HG02763 (cell line): ENCODE measurements around the gene USP35.
"Not testable (repeated sequence)": the region's sequence is repeated elsewhere in the genome, so short reads cannot be mapped to it uniquely, and the experiment has no call there.

Experiments used
- ATAC-seq: cut with Tn5 transposase; IDR thresholded peaks from one replicate; pipeline ENCODE4 v1.9.1; 2021; ENCODE audit warnings: mild to moderate bottlenecking, moderate library complexity; ENCODE audit not compliant: unreplicated experiment

Gene USP35

DNA sequence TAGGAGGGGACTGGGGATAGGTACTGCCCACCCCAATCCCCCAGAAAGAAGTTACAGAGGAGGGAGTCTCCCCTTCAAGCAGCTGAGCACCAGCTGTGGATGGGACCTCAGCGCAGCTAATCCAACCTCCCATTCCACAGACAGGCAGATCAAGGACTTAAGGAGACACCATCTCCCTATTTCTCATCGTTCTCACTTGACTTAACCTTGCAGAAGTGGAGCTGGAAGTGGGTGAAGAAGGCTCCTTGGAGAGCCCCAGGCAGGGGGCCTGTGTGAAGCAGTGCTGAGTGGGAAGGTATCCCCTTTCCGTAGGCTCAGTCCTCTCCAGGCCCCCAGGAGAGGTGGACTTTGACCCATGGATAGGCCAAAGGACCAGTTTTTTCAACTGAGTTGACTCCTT, 27.3 kb downstream of the USP35 start:
- no peak for ATAC-seq

DNA sequence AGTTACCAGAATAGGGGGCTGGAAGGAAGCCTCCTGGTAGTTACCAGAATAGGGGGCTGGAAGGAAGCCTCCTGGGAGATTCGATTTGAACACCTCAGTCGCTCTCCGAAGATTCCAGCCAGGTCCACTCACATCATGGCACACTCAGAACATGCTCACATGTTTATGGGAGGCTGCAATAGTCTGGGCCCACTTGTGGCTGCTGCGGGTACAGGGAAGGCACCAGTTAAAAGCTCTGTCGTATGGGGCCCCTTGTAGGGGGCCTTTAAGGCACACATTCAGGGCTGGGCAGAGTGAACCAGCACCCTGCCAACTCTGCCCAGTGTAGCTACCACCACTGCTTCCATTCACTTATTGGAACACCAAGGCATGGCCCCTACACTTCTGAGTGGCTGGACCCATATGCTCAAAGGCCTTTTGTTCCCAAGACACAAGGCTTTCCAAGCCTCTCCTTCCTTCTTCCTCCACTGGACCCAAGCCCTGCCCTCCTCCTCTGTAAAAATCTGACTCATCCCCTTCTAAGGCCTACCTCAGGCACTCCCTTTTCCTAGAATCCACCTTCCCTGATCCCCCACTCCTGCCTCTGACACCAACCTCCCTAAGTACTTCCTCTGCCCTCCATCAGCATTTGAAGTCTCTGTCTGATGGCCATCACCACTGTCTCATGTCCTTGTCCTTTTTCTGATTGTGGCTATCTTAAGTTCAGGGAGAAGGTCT, 28.0 kb downstream of the USP35 start:
- no peak for ATAC-seq

DNA sequence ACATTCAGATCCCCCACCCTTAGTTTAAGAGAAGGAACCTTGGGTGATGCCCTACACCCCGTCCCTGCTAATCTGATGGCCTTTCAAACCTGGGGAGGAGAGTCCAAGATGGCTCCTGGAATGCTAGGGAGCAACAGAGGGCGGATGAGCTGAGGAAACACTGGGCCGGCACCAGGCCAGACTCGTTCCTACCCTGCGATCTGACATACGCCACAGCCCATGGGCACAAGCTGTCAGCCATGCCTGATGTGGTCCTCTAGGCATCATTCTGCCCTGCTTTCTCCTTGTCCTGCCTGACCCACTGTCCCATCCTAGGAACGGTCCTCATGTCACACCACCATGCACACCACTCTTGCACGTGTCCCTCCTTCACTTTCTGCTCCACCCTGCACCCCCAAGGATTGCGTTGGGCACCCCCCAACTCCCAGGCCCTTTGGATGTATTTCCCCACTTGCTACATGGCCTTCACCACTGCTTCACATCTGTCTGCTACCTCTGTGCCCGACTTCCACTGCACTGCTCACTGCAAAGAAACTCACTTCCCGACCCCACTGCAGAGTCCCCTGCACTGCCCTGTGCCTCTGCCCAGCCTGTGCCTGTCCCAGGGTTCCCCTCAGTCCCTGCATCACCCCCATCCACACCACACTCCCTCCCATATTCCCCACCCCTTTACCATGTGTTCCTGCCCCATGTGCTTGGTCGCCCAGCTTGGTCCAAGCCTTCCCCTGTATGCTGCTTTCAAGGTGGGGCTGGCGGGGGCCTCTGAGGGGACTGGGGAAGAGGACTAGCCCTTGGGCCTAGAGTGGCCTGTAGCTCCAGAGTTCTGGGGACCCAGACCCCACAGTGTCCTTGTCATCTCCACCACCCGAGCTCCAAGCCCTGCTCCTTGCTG, 29.2 kb downstream of the USP35 start:
- no peak for ATAC-seq

DNA sequence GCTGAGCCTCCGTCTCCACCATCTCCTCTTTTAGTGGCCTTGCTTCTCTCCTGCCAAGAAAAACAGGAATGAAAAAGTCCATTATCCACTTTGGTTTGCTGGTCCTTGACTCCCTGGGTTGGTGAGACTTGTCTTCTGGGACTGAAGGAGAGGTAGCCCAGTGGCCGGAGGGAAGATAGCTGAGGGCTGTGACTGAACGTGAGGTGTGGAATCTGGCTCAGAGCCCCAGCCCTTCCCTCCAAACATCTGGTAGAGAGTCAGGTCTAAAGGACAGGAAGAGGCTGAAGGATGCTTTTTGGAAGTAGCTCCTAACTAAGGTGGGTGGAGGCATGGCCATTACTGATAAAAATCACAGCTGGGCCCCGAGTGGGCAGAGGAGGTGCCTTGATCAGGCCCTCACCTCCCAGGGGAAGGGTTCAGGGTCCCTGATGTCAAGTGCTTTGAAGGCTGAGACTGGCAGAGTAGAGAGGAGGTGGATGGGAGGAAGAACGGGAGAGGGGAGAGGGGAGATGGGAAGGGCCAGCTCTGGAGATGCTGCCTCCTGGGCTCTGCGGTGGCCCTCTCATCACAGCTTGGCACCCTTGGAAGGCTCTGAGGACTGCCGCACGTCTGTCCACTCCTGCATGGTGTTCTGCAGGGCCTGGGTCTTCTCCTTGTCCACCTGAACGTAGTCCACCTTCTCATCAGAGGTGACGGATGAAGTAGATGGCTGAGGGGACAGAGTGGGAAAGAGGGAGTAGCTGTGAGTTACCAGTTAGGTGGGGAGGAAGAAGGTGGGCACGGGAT, 30.2 kb downstream of the USP35 start:
- ATAC-seq, result no peak

- ATAC-seq, result no peak
These were observed 30.9 kb downstream of the USP35 start for GRCh38 chr11:78219493-78220217.

- ATAC-seq, result no peak
These were observed 31.8 kb downstream of the USP35 start for GRCh38 chr11:78220218-78221157.

DNA sequence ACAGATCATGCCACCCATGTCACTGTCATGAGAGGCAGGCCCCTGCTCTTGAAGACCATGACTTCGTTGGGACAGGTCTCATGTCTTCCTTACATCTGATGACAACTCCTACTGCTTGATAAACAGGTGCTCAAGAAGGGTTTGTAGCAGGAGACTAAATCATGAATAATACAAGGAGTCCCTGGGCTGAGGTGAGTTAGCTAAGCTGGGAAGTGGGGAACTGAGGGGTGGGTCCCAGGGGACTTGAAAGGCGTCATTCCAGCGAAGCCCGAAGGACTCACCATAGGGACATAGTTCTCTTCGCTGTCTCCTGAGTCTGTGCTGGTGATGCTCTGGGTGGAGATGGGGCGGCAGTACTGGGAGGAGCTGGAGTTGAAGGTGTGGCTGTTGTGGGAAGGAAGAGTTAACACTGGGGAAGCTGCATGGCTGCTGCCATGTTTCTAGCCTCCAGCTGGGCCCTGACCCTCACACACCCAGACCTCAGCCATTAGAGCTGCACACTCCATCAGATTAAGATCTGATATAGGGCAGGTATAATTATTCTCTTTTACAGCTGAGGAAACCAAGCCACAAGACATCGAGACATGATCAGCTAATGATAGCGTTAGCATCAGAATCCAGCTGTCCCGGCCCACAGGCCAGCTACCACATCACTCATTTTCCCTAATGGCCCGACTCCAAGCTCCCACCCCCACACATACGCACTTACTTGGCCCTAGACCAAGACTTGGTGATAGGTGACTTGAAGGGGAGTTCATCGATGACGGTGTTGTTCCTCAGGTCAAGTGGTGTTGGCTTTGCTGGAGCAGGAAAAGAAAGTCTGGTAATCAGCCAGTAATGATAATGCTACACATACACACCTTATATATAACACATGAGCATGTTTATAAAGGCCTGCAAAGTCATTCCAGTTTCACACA, 32.9 kb downstream of the USP35 start:
- no peak for ATAC-seq

DNA sequence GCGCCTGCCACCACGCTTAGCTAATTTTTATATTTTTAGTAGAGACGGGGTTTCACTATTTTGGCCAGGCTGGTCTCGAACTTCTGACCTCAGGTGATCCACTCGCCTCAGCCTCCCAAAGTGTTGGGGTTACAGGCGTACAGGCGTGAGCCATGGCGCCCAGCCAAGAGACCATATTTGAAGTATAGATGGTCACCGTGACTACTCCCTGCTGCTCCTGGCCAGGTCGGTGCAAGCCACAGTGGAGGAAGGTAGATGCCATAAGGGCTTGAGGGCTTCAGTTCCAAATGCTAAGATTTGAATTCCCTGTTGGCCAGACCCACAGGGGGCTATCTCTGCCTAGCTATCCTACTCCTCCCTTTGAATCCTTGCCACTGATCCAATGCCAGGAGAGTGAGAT, 34.0 kb downstream of the USP35 start:
- ATAC-seq, result not testable (repeated sequence)

DNA sequence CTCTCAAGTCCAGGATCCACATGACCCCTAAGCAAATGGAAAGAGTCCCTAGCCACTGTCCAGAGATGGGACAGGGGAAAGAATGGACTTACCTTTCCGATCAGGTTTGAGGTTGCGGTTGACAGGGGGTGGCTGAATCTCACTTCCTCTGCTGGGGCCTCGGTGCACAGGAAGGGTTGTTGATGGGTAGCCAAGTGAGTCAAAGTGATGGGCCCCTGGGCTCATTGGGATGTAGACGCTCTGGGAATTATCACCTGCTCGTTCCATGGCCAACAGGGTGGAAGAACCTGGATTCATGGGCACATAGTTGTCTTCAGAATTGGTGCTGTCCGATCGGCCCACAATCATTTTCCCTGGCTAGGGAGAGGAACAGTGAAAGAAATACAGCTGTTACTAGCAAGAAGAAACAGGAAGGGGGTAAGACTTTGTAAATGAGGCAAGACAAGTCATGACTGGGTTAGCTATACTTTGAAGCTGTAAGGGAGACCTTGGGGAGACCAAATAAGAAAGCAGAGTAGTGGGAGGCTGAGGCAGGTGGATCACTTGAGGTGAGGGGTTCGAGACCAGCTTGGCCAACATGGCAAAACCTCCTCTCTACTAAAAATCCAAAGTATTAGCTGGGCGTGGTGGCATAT, 34.7 kb downstream of the USP35 start:
- peak; percentile 65 for ATAC-seq

DNA sequence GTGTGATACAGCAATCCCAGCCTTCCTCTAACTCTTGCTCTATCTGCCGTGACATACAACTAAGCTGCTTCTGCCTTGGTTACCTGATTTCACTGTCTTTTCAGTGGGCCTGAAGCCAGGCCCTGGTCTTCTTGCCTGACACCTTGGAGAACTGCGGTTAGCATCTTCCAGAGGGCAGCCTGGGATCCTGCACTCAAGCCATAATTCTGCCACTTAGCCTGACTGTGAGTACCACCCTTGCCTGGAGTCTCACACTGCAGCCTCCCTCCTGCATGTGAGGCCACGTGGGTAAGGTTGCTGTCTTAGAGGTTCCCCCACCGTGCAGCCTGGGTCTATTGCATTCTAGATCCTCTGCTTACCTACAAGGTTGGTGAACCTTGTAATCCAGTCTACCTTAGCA, 35.8 kb downstream of the USP35 start:
- ATAC-seq, result no peak

GRCh38 chr11:78224906-78225420, 36.2 kb downstream of the USP35 start:
- ATAC-seq, result no peak

DNA sequence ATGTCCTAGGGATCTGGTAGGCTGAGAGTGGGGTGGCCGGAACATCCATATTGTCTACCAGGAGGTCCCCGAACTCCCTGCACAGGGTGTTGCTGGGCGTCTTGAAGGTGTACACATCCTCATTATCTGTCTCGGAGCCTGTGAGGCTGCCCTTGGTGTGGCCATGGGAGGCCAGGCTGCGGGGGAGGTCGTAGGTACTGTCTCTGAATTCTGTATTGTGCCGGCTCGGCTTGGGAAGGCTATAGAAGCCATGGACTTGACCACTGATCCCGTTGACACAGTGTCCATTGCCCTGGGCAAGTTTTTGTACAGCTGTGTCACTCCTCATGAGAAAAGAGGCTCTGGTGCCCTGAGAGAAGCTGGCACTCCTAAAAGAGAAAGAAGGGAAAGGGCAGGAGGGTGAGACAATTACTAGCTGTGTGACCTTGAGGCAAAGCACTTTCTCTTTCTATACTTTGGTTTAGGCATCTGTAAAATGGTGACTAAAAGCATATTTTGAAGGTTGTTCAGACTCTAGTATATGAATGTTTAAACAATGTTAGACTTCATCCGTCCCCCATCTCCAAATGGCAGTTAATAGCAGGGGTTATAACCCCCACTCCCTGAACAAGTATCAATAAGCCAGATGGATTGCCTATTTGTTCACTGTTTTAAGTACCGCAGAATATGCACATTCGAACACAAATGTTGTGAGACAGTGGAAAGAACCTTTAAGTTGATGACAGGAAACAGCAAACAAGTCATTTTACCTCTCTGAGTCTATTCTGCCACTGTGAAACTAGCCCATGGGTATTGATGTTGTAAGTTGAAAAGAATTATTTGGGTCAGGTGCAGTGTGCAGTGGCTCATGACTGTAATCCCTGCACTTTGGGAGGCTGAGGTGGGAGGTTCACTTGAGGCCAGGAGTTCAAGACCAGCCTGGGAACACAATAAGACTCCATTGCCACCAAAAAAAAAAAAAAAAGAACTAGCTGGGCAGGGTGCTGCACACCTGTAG, 38.3 kb downstream of the USP35 start:
- ATAC-seq, result no peak

- no peak for ATAC-seq
These were observed 39.2 kb downstream of the USP35 start for GRCh38 chr11:78227921-78228320.

- peak; percentile 49 for ATAC-seq
These were observed 39.7 kb downstream of the USP35 start for GRCh38 chr11:78228467-78228866.

DNA sequence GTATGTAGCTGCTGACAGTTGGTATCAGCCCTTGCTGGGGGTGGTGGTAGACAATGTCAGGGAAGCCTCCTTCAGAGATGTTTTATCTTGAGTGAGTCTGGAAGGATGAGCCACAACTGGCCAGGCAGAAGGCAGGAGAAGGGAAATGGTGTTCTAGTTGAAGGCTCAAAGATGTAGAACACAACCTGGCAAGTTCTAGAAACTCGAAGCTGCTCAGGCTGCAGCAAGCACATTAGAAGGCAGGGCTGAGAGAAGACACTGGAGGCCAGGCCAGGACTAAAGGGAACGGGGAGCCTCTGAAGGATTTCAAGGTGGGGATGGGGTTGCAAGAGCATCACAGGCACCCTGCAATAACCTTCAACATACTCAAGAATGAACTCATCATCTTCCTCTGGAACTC, 40.4 kb downstream of the USP35 start:
- ATAC-seq, result no peak

DNA sequence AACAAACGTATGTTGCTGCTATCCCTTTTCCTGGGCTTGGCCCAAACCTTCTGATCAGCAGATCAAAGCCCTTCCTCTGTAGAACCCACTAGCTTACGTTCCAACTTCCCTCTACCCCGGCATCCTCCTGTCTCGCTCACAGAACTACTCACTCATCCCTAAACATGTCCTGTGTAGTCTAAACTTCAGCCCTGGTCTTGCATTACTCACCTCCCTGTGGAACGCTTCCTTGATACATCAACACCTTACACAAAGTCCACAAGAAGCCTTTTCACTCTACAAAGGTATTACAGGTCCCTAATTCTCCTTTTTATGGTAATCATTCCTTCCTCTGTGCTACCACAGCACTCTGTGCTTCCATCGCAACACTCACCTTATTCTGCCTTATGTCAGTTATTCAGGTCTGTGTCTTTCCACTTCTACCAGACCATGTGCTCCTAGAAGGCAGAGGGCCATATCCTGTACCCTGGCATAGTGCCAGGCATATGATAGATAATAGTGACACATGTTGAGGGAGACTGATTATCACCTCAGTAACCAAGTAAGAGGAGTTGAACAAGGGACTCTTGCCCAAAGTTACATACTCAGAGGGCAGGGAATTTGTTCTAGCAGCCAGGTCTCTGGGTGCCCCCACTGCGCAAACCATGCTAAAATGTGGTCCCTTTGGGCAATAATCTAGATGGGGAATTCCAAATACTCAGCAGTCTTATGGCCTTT, 41.6 kb downstream of the USP35 start:
- no peak for ATAC-seq
